PFSK-1 (cell line): ENCODE data around the gene RTRAF.

Experiments
- FOXP2 ChIP-seq: optimal IDR thresholded peaks from 2 replicates; pipeline ENCODE3; 2011; ENCODE audit warnings: borderline replicate concordance, control low read depth, inconsistent platforms; ENCODE audit not compliant: insufficient read depth; ENCODE audit errors: extremely low read length, extremely low read depth
- POLR2AphosphoS5 ChIP-seq: IDR thresholded peaks from 2 replicates; pipeline ENCODE4 v1.6.1; 2012; ENCODE audit warnings: low read depth, mild to moderate bottlenecking, control low read depth, low read length, moderate library complexity
- REST ChIP-seq, 2 experiments: IDR thresholded peaks; 2 replicates each; pipeline versions ENCODE4 v1.6.1 to v1.8.0; 2011 to 2012; ENCODE audit warnings: low read depth in 2 of 2, low read length in 2 of 2, control low read depth in 1 of 2, inconsistent platforms in 1 of 2, mild to moderate bottlenecking in 1 of 2, moderate library complexity in 1 of 2; ENCODE audit not compliant: insufficient read depth in 1 of 2
- SIN3A ChIP-seq: IDR thresholded peaks from 2 replicates; pipeline ENCODE4 v1.6.1; 2012; ENCODE audit warnings: mild to moderate bottlenecking, low read length, moderate library complexity, borderline replicate concordance; ENCODE audit not compliant: insufficient read depth
- TAF1 ChIP-seq: IDR thresholded peaks from 2 replicates; pipeline ENCODE4 v1.6.1; 2012; ENCODE audit warnings: low read length, control low read depth, borderline replicate concordance; ENCODE audit not compliant: insufficient read depth

Gene RTRAF

DNA sequence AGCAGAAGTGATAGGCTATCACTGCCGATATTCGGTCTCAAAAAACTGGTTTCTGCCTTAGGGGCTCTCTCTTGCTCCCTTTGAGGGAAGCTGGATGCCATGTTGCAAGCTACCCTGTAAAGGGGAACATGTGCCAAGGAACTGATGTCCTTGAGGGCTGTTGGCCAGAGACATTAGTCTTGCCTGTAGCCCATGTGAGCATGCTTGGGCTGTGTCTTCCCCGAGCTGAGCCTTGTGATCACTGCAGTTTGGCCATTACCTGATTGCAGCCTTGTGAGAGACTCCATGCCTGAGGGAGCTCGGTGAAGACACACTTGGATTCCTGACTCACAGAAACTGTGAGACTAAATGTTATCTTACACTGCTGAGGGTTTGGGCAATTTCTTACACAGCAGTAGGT lies 18.8 kb downstream of the RTRAF start:
- no peak for TF ChIP-seq FOXP2

DNA sequence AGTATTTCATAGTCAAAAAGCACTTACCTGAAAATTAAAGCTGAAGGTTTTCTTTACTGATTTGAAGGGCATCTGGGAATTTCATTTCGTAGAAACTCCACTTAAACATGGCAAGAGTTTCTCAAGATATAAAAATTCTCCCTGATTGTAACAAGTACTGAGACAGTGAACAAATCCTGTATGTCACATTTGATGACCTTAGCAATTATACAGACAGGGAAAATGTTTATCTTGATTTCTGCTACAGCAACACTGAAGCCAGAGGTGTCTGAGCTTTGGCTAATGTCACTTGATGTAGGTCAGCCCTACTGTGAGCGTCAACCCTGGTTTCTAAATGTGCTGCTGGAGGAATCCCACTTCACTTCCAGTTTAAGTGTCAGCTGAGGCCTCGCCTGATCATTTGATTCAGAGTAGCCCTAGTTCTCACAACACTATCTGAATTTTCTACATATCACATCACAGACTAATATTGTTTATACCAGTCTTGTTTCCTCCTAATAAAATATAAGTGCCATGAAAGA lies 20.9 kb downstream of the RTRAF start:
- TF ChIP-seq TAF1: no peak
- no peak for TF ChIP-seq FOXP2
- no peak for TF ChIP-seq REST (IDR thresholded peaks at IDR 0.05; ENCODE audit: insufficient read depth in 1 of 2, low read depth in 2 of 2, low read length in 2 of 2)
- TF ChIP-seq SIN3A: no peak
- no peak for TF ChIP-seq POLR2AphosphoS5

- no peak for TF ChIP-seq POLR2AphosphoS5
- TF ChIP-seq REST (IDR thresholded peaks at IDR 0.05; ENCODE audit: insufficient read depth in 1 of 2, low read depth in 2 of 2, low read length in 2 of 2): no peak
- TF ChIP-seq TAF1: no peak
- TF ChIP-seq SIN3A: no peak
- TF ChIP-seq FOXP2: no peak
These were observed 22.2 kb downstream of the RTRAF start for GRCh38 chr14:52011523-52011922.

GRCh38 chr14:52012635-52013034 lies 23.3 kb downstream of the RTRAF start:
- TF ChIP-seq POLR2AphosphoS5: no peak
- TF ChIP-seq SIN3A: no peak
- no peak for TF ChIP-seq TAF1
- no peak for TF ChIP-seq FOXP2
- no peak for TF ChIP-seq REST (IDR thresholded peaks at IDR 0.05; ENCODE audit: insufficient read depth in 1 of 2, low read depth in 2 of 2, low read length in 2 of 2)

DNA sequence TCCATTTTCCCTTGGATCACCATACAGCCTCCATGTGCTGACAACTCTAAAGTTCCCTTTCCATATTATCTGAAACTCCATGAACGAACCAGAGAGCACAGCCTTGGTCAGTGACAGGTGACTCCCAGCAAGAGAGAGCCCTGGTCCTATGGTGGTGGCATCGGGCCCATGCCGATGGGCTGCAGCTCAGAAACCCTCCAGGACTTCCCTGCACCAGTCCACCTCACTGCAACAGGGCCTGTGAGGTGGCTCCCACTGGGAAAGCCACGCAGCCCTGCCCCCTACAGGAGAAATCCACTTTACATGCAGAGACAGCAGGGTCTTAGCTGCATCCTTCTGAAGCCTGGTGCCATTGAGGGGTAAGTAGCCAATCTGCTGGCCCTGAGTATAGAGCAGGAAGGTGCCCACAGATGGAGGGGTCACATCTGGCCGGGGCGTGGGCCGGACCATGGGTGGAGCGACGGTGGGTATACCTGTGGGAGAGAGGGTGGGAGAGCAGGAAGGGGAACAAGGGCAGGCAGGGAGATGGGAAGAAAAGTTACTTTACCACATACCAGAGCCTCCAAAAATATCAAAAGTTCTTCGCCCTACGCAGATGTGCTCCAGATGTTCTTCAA lies 24.7 kb downstream of the RTRAF start:
- TF ChIP-seq TAF1: no peak

DNA sequence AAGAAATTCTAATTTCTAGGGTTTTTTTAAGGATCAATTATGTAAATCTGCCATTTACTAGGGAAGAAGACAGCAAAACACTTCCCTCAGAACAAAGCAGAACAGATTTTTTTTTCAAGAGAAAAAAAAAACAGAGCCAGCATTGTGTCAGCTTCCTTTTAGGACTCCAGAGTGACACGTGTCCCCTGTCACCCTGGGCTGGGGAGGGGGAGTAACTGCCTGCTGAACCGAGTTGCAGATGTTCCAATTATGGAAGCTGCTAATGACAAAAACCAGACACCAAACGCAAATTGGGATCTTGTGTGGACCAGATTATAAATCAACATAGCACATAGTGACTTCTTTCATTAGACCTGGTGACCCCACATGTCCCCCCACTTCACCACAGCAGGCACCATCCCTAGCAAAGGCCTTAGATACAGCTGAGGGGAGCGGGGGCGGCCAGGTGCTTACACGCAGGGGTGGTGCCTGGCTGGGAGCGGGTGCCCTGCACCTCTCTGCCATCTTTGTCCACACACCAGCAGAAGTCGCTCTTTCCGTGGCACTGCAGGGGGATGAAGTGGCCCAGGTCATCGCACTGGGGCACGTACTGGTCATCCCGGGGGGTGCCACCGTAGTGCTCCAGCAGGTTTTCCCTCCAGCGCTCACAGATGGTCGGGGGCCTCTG lies 25.4 kb downstream of the RTRAF start:
- TF ChIP-seq POLR2AphosphoS5 (no peak), TAF1 (no peak), FOXP2 (no peak)
